Omental fat pad (tissue), 4 donors: ENCODE measurements around the gene DENND1A. TPM values are rescaled to one million over a fixed set of nuclear protein-coding genes. Genes with fewer than 3 reads are reported as not detected.

Source experiments
- ATAC-seq: fragments of 150-250 bp; one replicate; pipeline ENCODE4 v1.9.1; 2016; ENCODE audit warnings: mild to moderate bottlenecking, moderate library complexity; ENCODE audit not compliant: low FRiP score
- DNase-seq: peaks from one replicate; pipeline ENCODE4 v3.0.0-alpha.2; 2019; ENCODE audit warnings: low spot score
- CTCF ChIP-seq, 3 donors: fragments of 450-650 bp; IDR thresholded peaks; one replicate each; pipeline ENCODE4 v1.5.1; 2016 to 2017; ENCODE audit warnings: antibody characterized with exemption in 3 of 3, mild to moderate bottlenecking in 3 of 3, moderate library complexity in 2 of 3
- total RNA-seq, 4 donors: library from RNA; depleted of rRNA; stranded (reverse); fragments of >200 nt; gene quantifications; one replicate each; pipeline ENCODE4 v1.1.0, GENCODE V29; 2016

The DENND1A gene
- total RNA-seq, 4 donors from 2014 or later = 15.2 to 22.8 (median 20.7) TPM

GRCh38 chr9:123370108-123370507 lies 559.8 kb downstream of the DENND1A start:
- no peak for ATAC-seq
- no peak for TF ChIP-seq CTCF (IDR thresholded peaks at IDR 0.05)
- DNase-seq = no peak

- no peak for ATAC-seq
- no peak for TF ChIP-seq CTCF (IDR thresholded peaks at IDR 0.05)
- no peak for DNase-seq
These were observed 560.6 kb downstream of the DENND1A start for GRCh38 chr9:123369296-123369695.

- no peak for TF ChIP-seq CTCF (IDR thresholded peaks at IDR 0.05)
- DNase-seq = no peak
- no peak for ATAC-seq
These were observed 561.3 kb downstream of the DENND1A start for GRCh38 chr9:123368536-123369153.

GRCh38 chr9:123368023-123368422 lies 561.9 kb downstream of the DENND1A start:
- no peak for TF ChIP-seq CTCF (IDR thresholded peaks at IDR 0.05)
- DNase-seq (no peak), ATAC-seq (no peak)

- DNase-seq (no peak), ATAC-seq (no peak)
- no peak for TF ChIP-seq CTCF (IDR thresholded peaks at IDR 0.05)
These were observed 563.9 kb downstream of the DENND1A start for GRCh38 chr9:123365881-123366528.

GRCh38 chr9:123365287-123365880 lies 564.5 kb downstream of the DENND1A start:
- ATAC-seq = no peak
- TF ChIP-seq CTCF (IDR thresholded peaks at IDR 0.05) = no peak
- no peak for DNase-seq
